NCI-H526 treated with DMSO at 0.1 percent for 48 hours (cell line): ENCODE results near the gene CHRNE.
"Not testable (repeated sequence)": the region's sequence is repeated elsewhere in the genome, so short reads cannot be mapped to it uniquely, and the experiment has no call there.

Experiments used
- DNase-seq: peaks from one replicate; lab custom pipeline; 2025; lab: John Stamatoyannopoulos, UW

CHRNE gene

GRCh38 chr17:4939796-4940554 lies 37.1 kb upstream of the CHRNE start, which contains the start of the genes RNF167 and SLC25A11:
RNF167 (plus strand) TSS chr17:4940268; CDS start chr17:4940910, 642 bp downstream.
SLC25A11 (minus strand) TSS chr17:4940046; CDS start chr17:4939910, 136 bp downstream.
- DNase-seq = peak; percentile 96

GRCh38 chr17:4939546-4939795 lies 36.6 kb upstream of the CHRNE start:
- no peak for DNase-seq

GRCh38 chr17:4938688-4939545 lies 36.0 kb upstream of the CHRNE start:
- DNase-seq = no peak

- no peak for DNase-seq
Observed at GRCh38 chr17:4938069-4938491, 35.2 kb upstream of the CHRNE start.

GRCh38 chr17:4937553-4937952 lies 34.7 kb upstream of the CHRNE start:
- no peak for DNase-seq

GRCh38 chr17:4936436-4936835 lies 33.5 kb upstream of the CHRNE start:
- no peak for DNase-seq

- DNase-seq = no peak
Observed at GRCh38 chr17:4935650-4936049, 32.8 kb upstream of the CHRNE start.

- DNase-seq = no peak
Observed at GRCh38 chr17:4934173-4934979, 31.5 kb upstream of the CHRNE start.

- no peak for DNase-seq
Observed at GRCh38 chr17:4933646-4934045, 30.7 kb upstream of the CHRNE start.

- no peak for DNase-seq
Observed at GRCh38 chr17:4932756-4933155, 29.9 kb upstream of the CHRNE start.

- no peak for DNase-seq
Observed at GRCh38 chr17:4931963-4932362, 29.1 kb upstream of the CHRNE start, which contains the start of gene GP1BA. GP1BA (plus strand) TSS chr17:4932277; CDS start chr17:4932605, 328 bp downstream.

GRCh38 chr17:4928881-4929280 lies 26.0 kb upstream of the CHRNE start:
- DNase-seq = no peak

- not testable (repeated sequence) for DNase-seq
Observed at GRCh38 chr17:4926577-4927335, 23.9 kb upstream of the CHRNE start.

- DNase-seq = no peak
Observed at GRCh38 chr17:4921320-4921719, 18.4 kb upstream of the CHRNE start.

- DNase-seq = no peak
Observed at GRCh38 chr17:4920351-4921048, 17.6 kb upstream of the CHRNE start.

GRCh38 chr17:4919511-4920047 lies 16.7 kb upstream of the CHRNE start:
- DNase-seq = no peak

GRCh38 chr17:4914551-4914950 lies 11.7 kb upstream of the CHRNE start:
- DNase-seq = not testable (repeated sequence)

- no peak for DNase-seq
Observed at GRCh38 chr17:4913994-4914393, 11.1 kb upstream of the CHRNE start.

- peak; percentile 36 for DNase-seq
Observed at GRCh38 chr17:4908711-4909496, 6.0 kb upstream of the CHRNE start.

- DNase-seq = no peak
Observed at GRCh38 chr17:4908301-4908700, 5.4 kb upstream of the CHRNE start.
